Loucy (cell line): ENCODE measurements around the gene CCDC110.

Experiments
- H2AFZ ChIP-seq: fragments of 200-600 bp; sonication (generic); 2 replicates; pipeline ENCODE4 v1.6.0; 2016; ENCODE audit warnings: antibody characterized with exemption, mild to moderate bottlenecking, low read length, moderate library complexity
- H3F3A ChIP-seq: fragments of 200-600 bp; 2 replicates; pipeline ENCODE4 v1.6.0; 2016; ENCODE audit warnings: antibody characterized with exemption, low read depth, mild to moderate bottlenecking
- H3K27me3 ChIP-seq: fragments of 200-600 bp; sonication (generic); 2 replicates; pipeline ENCODE4 v1.6.1; 2014; ENCODE audit warnings: low read length, mild to moderate bottlenecking; ENCODE audit not compliant: insufficient read depth, poor library complexity, severe bottlenecking
- H3K36me3 ChIP-seq: fragments of 200-600 bp; sonication (generic); 2 replicates; pipeline ENCODE4 v1.6.1; 2016; ENCODE audit warnings: low read length; ENCODE audit not compliant: insufficient read depth
- H3K4me1 ChIP-seq: fragments of 200-600 bp; sonication (generic); 2 replicates; pipeline ENCODE4 v1.5.1; 2014; ENCODE audit warnings: low read length, mild to moderate bottlenecking; ENCODE audit not compliant: insufficient read depth, poor library complexity, severe bottlenecking
- H3K4me2 ChIP-seq: fragments of 200-600 bp; sonication (generic); 2 replicates; pipeline ENCODE4 v1.6.0; 2014; ENCODE audit warnings: antibody characterized with exemption, low read length, low read depth, mild to moderate bottlenecking; ENCODE audit not compliant: poor library complexity, severe bottlenecking
- H3K4me3 ChIP-seq: fragments of 200-600 bp; sonication (generic); 2 replicates; pipeline ENCODE4 v1.5.1; 2014; ENCODE audit warnings: low read length, mild to moderate bottlenecking, mixed read lengths; ENCODE audit not compliant: poor library complexity, severe bottlenecking
- H3K79me2 ChIP-seq: fragments of 200-600 bp; sonication (generic); 2 replicates; pipeline ENCODE4 v1.6.1; 2014; ENCODE audit warnings: low read length; ENCODE audit not compliant: insufficient read depth
- H3K9ac ChIP-seq: fragments of 200-600 bp; sonication (generic); 2 replicates; pipeline ENCODE4 v1.6.0; 2014; ENCODE audit warnings: mild to moderate bottlenecking, low read depth, low read length, moderate library complexity; ENCODE audit not compliant: poor library complexity, severe bottlenecking
- H3K9me2 ChIP-seq: fragments of 200-600 bp; sonication (generic); replicated peaks from 2 replicates; pipeline ENCODE4 v1.6.1; 2016; ENCODE audit warnings: low read depth, low read length, mixed read lengths
- H3K9me3 ChIP-seq: fragments of 200-600 bp; sonication (generic); 2 replicates; pipeline ENCODE4 v1.6.1; 2014; ENCODE audit warnings: mild to moderate bottlenecking, antibody characterized with exemption, low read length, low read depth; ENCODE audit not compliant: insufficient read depth
- H4K20me1 ChIP-seq: fragments of 200-600 bp; sonication (generic); 2 replicates; pipeline ENCODE4 v1.6.0; 2014; ENCODE audit warnings: antibody characterized with exemption, low read length, mild to moderate bottlenecking; ENCODE audit not compliant: insufficient read depth, poor library complexity, severe bottlenecking
- CTCF ChIP-seq: fragments of 200-600 bp; sonication (generic); conservative IDR thresholded peaks from 2 replicates; pipeline ENCODE4 v1.5.1; 2014; ENCODE audit warnings: mild to moderate bottlenecking, antibody characterized with exemption, low read length
- EZH2phosphoT487 ChIP-seq: fragments of 200-600 bp; IDR thresholded peaks from 2 replicates; pipeline ENCODE4 v1.6.1; 2018; ENCODE audit warnings: antibody characterized with exemption, mild to moderate bottlenecking, moderate library complexity, borderline replicate concordance

The CCDC110 gene

GRCh38 chr4:185435466-185435865 lies 36.1 kb downstream of the CCDC110 start:
- Histone ChIP-seq H3F3A (no peaks in the 10 kb centered on the region), H3K4me1 (no peaks in the 10 kb centered on the region), H3K79me2 (no peaks in the 10 kb centered on the region), H2AFZ (no peak overlapping the region), H3K4me2 (no peak overlapping the region), H3K4me3 (no peak overlapping the region), H4K20me1 (no peaks in the 10 kb centered on the region), H3K9ac (no peak overlapping the region), H3K9me2 (no peaks in the 10 kb centered on the region), H3K9me3 (no peaks in the 10 kb centered on the region), H3K36me3 (no peaks in the 10 kb centered on the region), H3K27me3 (no peaks in the 10 kb centered on the region)
- TF ChIP-seq EZH2phosphoT487 = no peak
- no peak for TF ChIP-seq CTCF

GRCh38 chr4:185429660-185430059 lies 41.9 kb downstream of the CCDC110 start:
- H4K20me1 ChIP-seq = no peaks in the 10 kb centered on the region
- no peaks in the 10 kb centered on the region for H3K36me3 ChIP-seq
- no peaks in the 10 kb centered on the region for H3K9me2 ChIP-seq
- peaks cover 3% of the 10 kb centered on the region for H3K4me1 ChIP-seq
- H3K4me2 ChIP-seq = no peak overlapping the region
- H3K79me2 ChIP-seq = peaks cover 4% of the 10 kb centered on the region; the same call in 1 of the 2 replicates
- no peak overlapping the region for H3K9ac ChIP-seq
- H2AFZ ChIP-seq = no peak overlapping the region
- no peak for TF ChIP-seq CTCF
- no peak for TF ChIP-seq EZH2phosphoT487
- H3K27me3 ChIP-seq = no peaks in the 10 kb centered on the region
- H3K4me3 ChIP-seq = no peak overlapping the region
- H3F3A ChIP-seq = no peaks in the 10 kb centered on the region
- no peaks in the 10 kb centered on the region for H3K9me3 ChIP-seq

- no peaks in the 10 kb centered on the region for H3K9me2 ChIP-seq
- no peak overlapping the region for H3K4me2 ChIP-seq
- peaks cover 14% of the 10 kb centered on the region for H3K4me1 ChIP-seq
- no peak overlapping the region for H3K9ac ChIP-seq
- H3K36me3 ChIP-seq = no peaks in the 10 kb centered on the region
- H3K27me3 ChIP-seq = no peaks in the 10 kb centered on the region
- no peaks in the 10 kb centered on the region for H3K9me3 ChIP-seq
- no peak overlapping the region for H2AFZ ChIP-seq
- no peaks in the 10 kb centered on the region for H4K20me1 ChIP-seq
- no peak overlapping the region for H3K4me3 ChIP-seq
- no peak for TF ChIP-seq CTCF
- no peak for TF ChIP-seq EZH2phosphoT487
- peaks cover 10% of the 10 kb centered on the region; the same call in 1 of the 2 replicates for H3K79me2 ChIP-seq
- H3F3A ChIP-seq = no peaks in the 10 kb centered on the region
Measured at GRCh38 chr4:185426960-185427688, 44.4 kb downstream of the CCDC110 start.
